22Rv1 (cell line): ENCODE results near the gene PTPRQ.

Experiments
- H3K27ac ChIP-seq: fragments of 450-650 bp; 2 replicates; pipeline ENCODE4 v1.5.1; 2017
- CTCF ChIP-seq: fragments of 450-650 bp; IDR thresholded peaks from 2 replicates; pipeline ENCODE4 v1.5.1; 2017; ENCODE audit warnings: mild to moderate bottlenecking
- ZFX ChIP-seq: fragments of 450-650 bp; IDR thresholded peaks from 2 replicates; pipeline ENCODE4 v1.6.1; 2017; ENCODE audit warnings: antibody characterized with exemption, borderline replicate concordance

PTPRQ gene

GRCh38 chr12:80513211-80513610 lies 69.2 kb downstream of the PTPRQ start:
- no peak for TF ChIP-seq CTCF
- TF ChIP-seq ZFX, result no peak
- no peak overlapping the region for H3K27ac ChIP-seq

GRCh38 chr12:80517655-80518054 lies 73.6 kb downstream of the PTPRQ start:
- TF ChIP-seq ZFX, result no peak
- TF ChIP-seq CTCF, result no peak
- H3K27ac ChIP-seq, result no peak overlapping the region

GRCh38 chr12:80531646-80532045 lies 87.6 kb downstream of the PTPRQ start:
- H3K27ac ChIP-seq, result no peak overlapping the region
- no peak for TF ChIP-seq ZFX
- no peak for TF ChIP-seq CTCF

GRCh38 chr12:80539029-80539428 lies 95.0 kb downstream of the PTPRQ start:
- no peak overlapping the region for H3K27ac ChIP-seq
- TF ChIP-seq ZFX, result no peak
- no peak for TF ChIP-seq CTCF

GRCh38 chr12:80549298-80549697 lies 105.3 kb downstream of the PTPRQ start:
- no peak for TF ChIP-seq ZFX
- TF ChIP-seq CTCF, result no peak
- H3K27ac ChIP-seq, result no peak overlapping the region

- no peak overlapping the region for H3K27ac ChIP-seq
- no peak for TF ChIP-seq ZFX
- no peak for TF ChIP-seq CTCF
These were observed 107.9 kb downstream of the PTPRQ start for GRCh38 chr12:80551897-80552296.

GRCh38 chr12:80553316-80553715 lies 109.3 kb downstream of the PTPRQ start:
- no peak overlapping the region for H3K27ac ChIP-seq
- TF ChIP-seq CTCF, result no peak
- no peak for TF ChIP-seq ZFX
